ENCODE results near the gene ZNF585A. TPM values are rescaled to one million over a fixed set of nuclear protein-coding genes. Genes with fewer than 3 reads are reported as not detected.

ZNF585A gene
- total RNA-seq, 1 donor from 2014 or later = 2.6 TPM

- ATAC-seq = no peak
- no peak for DNase-seq (ENCODE audit: low spot score)
These were observed 76.6 kb downstream of the ZNF585A start for GRCh38 chr19:37095859-37096258.

Other genes starting within 250 kb of the ZNF585A start
- gene ZNF420, start 94.3 kb downstream of the ZNF585A start, total RNA-seq = 5.6 TPM
- 4.4 TPM for gene ZNF585B, start 37.8 kb upstream of the ZNF585A start, total RNA-seq
- gene ZNF383, start 45.5 kb upstream of the ZNF585A start, total RNA-seq = 3.2 TPM
- gene ZNF527, start 198.4 kb upstream of the ZNF585A start, total RNA-seq = 1.6 TPM